HS-27A (cell line): Measurements from ENCODE around the gene TDRD12.

Experiments
- DNase-seq: peaks from one replicate; pipeline ENCODE4 v3.0.0-alpha.2; 2012; ENCODE audit warnings: low read depth, missing footprints

The TDRD12 gene

GRCh38 chr19:32809754-32810153, 90.2 kb downstream of the TDRD12 start:
- no peak for DNase-seq

GRCh38 chr19:32810452-32810851, 90.9 kb downstream of the TDRD12 start:
- DNase-seq: no peak

GRCh38 chr19:32811151-32811550, 91.6 kb downstream of the TDRD12 start:
- DNase-seq: no peak

GRCh38 chr19:32812036-32812435, 92.5 kb downstream of the TDRD12 start:
- no peak for DNase-seq

- no peak for DNase-seq
These were observed 93.0 kb downstream of the TDRD12 start for GRCh38 chr19:32812571-32812970.

GRCh38 chr19:32813862-32814425, 94.4 kb downstream of the TDRD12 start:
- DNase-seq: no peak

GRCh38 chr19:32814624-32815023, 95.1 kb downstream of the TDRD12 start:
- DNase-seq: no peak

GRCh38 chr19:32816555-32817099, 97.1 kb downstream of the TDRD12 start:
- no peak for DNase-seq

GRCh38 chr19:32817569-32818476, 98.3 kb downstream of the TDRD12 start:
- no peak for DNase-seq

- no peak for DNase-seq
These were observed 99.0 kb downstream of the TDRD12 start for GRCh38 chr19:32818536-32818935.

- DNase-seq: no peak
These were observed 100.1 kb downstream of the TDRD12 start for GRCh38 chr19:32819419-32820400.

GRCh38 chr19:32822916-32823746, 103.6 kb downstream of the TDRD12 start:
- DNase-seq: no peak

GRCh38 chr19:32823747-32824102, 104.2 kb downstream of the TDRD12 start:
- DNase-seq: no peak

- no peak for DNase-seq
These were observed 104.7 kb downstream of the TDRD12 start for GRCh38 chr19:32824191-32824751.

GRCh38 chr19:32824916-32825608, 105.5 kb downstream of the TDRD12 start:
- DNase-seq: no peak

- no peak for DNase-seq
These were observed 108.6 kb downstream of the TDRD12 start for GRCh38 chr19:32828139-32828538.

GRCh38 chr19:32828643-32829344, 109.2 kb downstream of the TDRD12 start:
- DNase-seq: no peak

- no peak for DNase-seq
These were observed 109.9 kb downstream of the TDRD12 start for GRCh38 chr19:32829345-32829896.
